ENCODE measurements around the gene HENMT1.
A peak's percentile ranks its signal among the peaks of the same experiment; 100 is the strongest.

HENMT1 gene

GRCh38 chr1:108627951-108628350 lies 32.9 kb downstream of the HENMT1 start:
- Mint-ChIP-seq H3K4me3 (no peak overlapping the region), H3K27me3 (ENCODE audit: low read depth) (no peaks in the 10 kb centered on the region), H3K4me1 (ENCODE audit: low read depth) (no peaks in the 10 kb centered on the region), H3K36me3 (ENCODE audit: low read depth) (peaks cover 19% of the 10 kb centered on the region), H3K9me3 (no peaks in the 10 kb centered on the region), H3K27ac (no peak overlapping the region)
- DNase-seq (ENCODE audit: low spot score), result no peak

- H3K27ac Mint-ChIP-seq, result no peak overlapping the region
- no peaks in the 10 kb centered on the region for H3K4me1 Mint-ChIP-seq (ENCODE audit: low read depth)
- peaks cover 20% of the 10 kb centered on the region for H3K36me3 Mint-ChIP-seq (ENCODE audit: low read depth)
- no peak for DNase-seq (ENCODE audit: low spot score)
- no peaks in the 10 kb centered on the region for H3K9me3 Mint-ChIP-seq
- H3K27me3 Mint-ChIP-seq (ENCODE audit: low read depth), result no peaks in the 10 kb centered on the region
- no peak overlapping the region for H3K4me3 Mint-ChIP-seq
These were observed 33.6 kb downstream of the HENMT1 start for GRCh38 chr1:108627256-108627655.

DNA sequence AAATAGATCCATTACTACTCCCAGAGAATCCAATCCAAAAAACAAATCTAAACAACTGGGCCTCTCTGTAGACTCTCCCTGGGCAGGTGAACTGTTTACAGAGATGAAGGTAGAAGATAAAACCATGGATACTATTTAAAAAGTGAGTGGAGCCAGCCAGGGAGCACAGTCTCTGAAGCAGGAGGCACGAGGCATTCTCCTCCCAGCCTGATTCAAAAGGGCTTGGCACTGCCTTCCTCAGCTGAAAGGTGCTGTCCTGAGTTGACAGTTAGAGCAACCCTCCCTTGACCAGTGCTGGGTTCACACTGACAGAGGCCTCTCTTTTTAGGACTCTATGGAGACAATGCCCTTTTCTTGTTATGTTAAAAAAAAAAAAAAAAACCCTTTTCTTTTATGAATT lies 36.8 kb downstream of the HENMT1 start:
- DNase-seq (ENCODE audit: low spot score), result no peak
- Mint-ChIP-seq H3K4me3 (no peak overlapping the region), H3K36me3 (ENCODE audit: low read depth) (peaks cover 9% of the 10 kb centered on the region), H3K4me1 (ENCODE audit: low read depth) (no peaks in the 10 kb centered on the region), H3K27ac (no peak overlapping the region), H3K9me3 (no peaks in the 10 kb centered on the region), H3K27me3 (ENCODE audit: low read depth) (no peaks in the 10 kb centered on the region)

DNA sequence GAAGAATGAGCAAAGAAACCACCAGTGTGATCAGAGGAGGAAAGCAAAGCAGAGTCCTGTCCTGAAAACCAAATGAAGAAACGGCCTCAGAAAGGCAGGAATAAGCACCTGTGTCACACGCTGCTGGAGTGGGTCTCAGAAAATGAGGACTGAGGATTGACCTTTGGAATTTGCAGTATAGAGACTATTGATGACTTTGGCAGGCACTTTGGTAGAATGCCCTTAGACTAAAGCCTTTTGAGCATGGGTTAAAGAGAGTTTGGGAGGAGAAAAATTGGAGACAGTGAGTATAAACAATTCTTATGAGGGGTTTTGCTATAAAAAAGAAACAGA lies 43.2 kb downstream of the HENMT1 start:
- DNase-seq (ENCODE audit: low spot score), result no peak
- no peaks in the 10 kb centered on the region for H3K9me3 Mint-ChIP-seq
- no peak overlapping the region for H3K4me3 Mint-ChIP-seq
- peaks cover 7% of the 10 kb centered on the region for H3K36me3 Mint-ChIP-seq (ENCODE audit: low read depth)
- H3K4me1 Mint-ChIP-seq (ENCODE audit: low read depth), result no peaks in the 10 kb centered on the region
- no peaks in the 10 kb centered on the region for H3K27me3 Mint-ChIP-seq (ENCODE audit: low read depth)
- no peak overlapping the region for H3K27ac Mint-ChIP-seq

GRCh38 chr1:108617008-108617723 lies 43.7 kb downstream of the HENMT1 start:
- DNase-seq (ENCODE audit: low spot score), result peak; percentile 20
- peaks cover 5% of the 10 kb centered on the region for H3K36me3 Mint-ChIP-seq (ENCODE audit: low read depth)

GRCh38 chr1:108615544-108615943 lies 45.3 kb downstream of the HENMT1 start:
- Mint-ChIP-seq H3K4me3 (no peak overlapping the region), H3K36me3 (ENCODE audit: low read depth) (peaks cover 8% of the 10 kb centered on the region), H3K27ac (no peak overlapping the region), H3K9me3 (no peaks in the 10 kb centered on the region), H3K4me1 (ENCODE audit: low read depth) (no peaks in the 10 kb centered on the region), H3K27me3 (ENCODE audit: low read depth) (no peaks in the 10 kb centered on the region)
- DNase-seq (ENCODE audit: low spot score), result no peak

More at GRCh38 chr1:108617008-108617723, 43.7 kb downstream of the HENMT1 start:
- no peak overlapping the region for H3K4me3 Mint-ChIP-seq
- H3K9me3 Mint-ChIP-seq, result no peaks in the 10 kb centered on the region
- no peaks in the 10 kb centered on the region for H3K27me3 Mint-ChIP-seq (ENCODE audit: low read depth)
- no peak overlapping the region for H3K27ac Mint-ChIP-seq
- H3K4me1 Mint-ChIP-seq (ENCODE audit: low read depth), result no peaks in the 10 kb centered on the region

DNA sequence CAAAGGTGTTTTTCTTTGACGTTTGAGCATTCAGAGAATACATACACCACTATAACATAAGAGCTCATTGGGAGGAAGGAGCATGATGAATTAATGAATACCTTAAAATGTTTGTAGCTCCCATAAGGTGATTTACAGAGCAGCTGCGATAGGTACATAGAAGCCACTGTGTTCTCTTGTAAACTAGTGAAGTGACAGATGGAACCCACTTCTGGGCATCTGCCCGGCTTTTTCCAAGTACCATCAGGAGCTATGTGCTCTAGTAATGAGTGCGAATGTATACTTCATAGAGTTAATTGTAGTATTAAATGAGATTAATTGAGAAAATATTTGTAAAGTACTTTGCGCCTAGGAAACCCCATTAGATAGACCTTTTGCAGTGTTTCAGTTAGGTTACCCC lies 48.4 kb downstream of the HENMT1 start:
- H3K9me3 Mint-ChIP-seq, result no peaks in the 10 kb centered on the region
- no peak overlapping the region for H3K27ac Mint-ChIP-seq
- no peak overlapping the region for H3K4me3 Mint-ChIP-seq
- DNase-seq (ENCODE audit: low spot score), result no peak
- peaks cover 18% of the 10 kb centered on the region for H3K36me3 Mint-ChIP-seq (ENCODE audit: low read depth)
- H3K4me1 Mint-ChIP-seq (ENCODE audit: low read depth), result peaks cover 4% of the 10 kb centered on the region
- H3K27me3 Mint-ChIP-seq (ENCODE audit: low read depth), result no peaks in the 10 kb centered on the region

- no peak overlapping the region for H3K27ac Mint-ChIP-seq
These were observed 48.9 kb downstream of the HENMT1 start for GRCh38 chr1:108611984-108612383.

DNA sequence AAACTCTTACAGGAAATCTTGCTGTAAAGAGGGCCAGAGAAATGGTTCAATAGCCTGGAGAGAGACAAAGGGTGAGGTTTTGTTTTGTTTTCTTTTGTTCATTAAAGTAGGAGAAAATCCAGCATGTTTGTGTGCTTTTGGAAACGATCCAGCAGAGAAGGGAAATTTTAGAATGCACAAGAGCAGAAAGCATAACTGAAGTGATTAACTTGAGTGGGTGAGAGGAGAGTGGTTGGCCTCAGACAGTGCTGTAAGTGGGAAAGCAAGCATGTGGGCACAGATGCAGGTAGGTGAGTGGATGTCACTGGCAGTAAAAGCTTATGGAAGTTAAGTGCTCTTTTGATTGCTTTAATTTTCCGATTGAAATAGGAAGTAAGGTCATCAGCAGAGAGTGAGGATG lies 50.8 kb downstream of the HENMT1 start:
- H3K9me3 Mint-ChIP-seq, result no peaks in the 10 kb centered on the region
- H3K4me1 Mint-ChIP-seq (ENCODE audit: low read depth), result peaks cover 4% of the 10 kb centered on the region
- peaks cover 24% of the 10 kb centered on the region for H3K36me3 Mint-ChIP-seq (ENCODE audit: low read depth)
- H3K4me3 Mint-ChIP-seq, result no peak overlapping the region
- H3K27me3 Mint-ChIP-seq (ENCODE audit: low read depth), result no peaks in the 10 kb centered on the region
- no peak for DNase-seq (ENCODE audit: low spot score)
- no peak overlapping the region for H3K27ac Mint-ChIP-seq

More at GRCh38 chr1:108611984-108612383, 48.9 kb downstream of the HENMT1 start:
- DNase-seq (ENCODE audit: low spot score), result no peak
- Mint-ChIP-seq H3K9me3 (no peaks in the 10 kb centered on the region), H3K36me3 (ENCODE audit: low read depth) (peaks cover 19% of the 10 kb centered on the region), H3K27me3 (ENCODE audit: low read depth) (no peaks in the 10 kb centered on the region), H3K4me3 (no peak overlapping the region), H3K4me1 (ENCODE audit: low read depth) (peaks cover 4% of the 10 kb centered on the region)

- H3K4me3 Mint-ChIP-seq, result no peak overlapping the region
- no peak overlapping the region for H3K27ac Mint-ChIP-seq
- H3K4me1 Mint-ChIP-seq (ENCODE audit: low read depth), result peaks cover 4% of the 10 kb centered on the region
- DNase-seq (ENCODE audit: low spot score), result no peak
- no peaks in the 10 kb centered on the region for H3K9me3 Mint-ChIP-seq
- H3K27me3 Mint-ChIP-seq (ENCODE audit: low read depth), result no peaks in the 10 kb centered on the region
- H3K36me3 Mint-ChIP-seq (ENCODE audit: low read depth), result peaks cover 26% of the 10 kb centered on the region
These were observed 51.3 kb downstream of the HENMT1 start for GRCh38 chr1:108609483-108610049.

GRCh38 chr1:108606478-108606877 lies 54.4 kb downstream of the HENMT1 start:
- H3K4me1 Mint-ChIP-seq (ENCODE audit: low read depth), result peaks cover 4% of the 10 kb centered on the region
- DNase-seq (ENCODE audit: low spot score), result no peak
- peaks cover 29% of the 10 kb centered on the region for H3K36me3 Mint-ChIP-seq (ENCODE audit: low read depth)
- no peaks in the 10 kb centered on the region for H3K9me3 Mint-ChIP-seq
- no peak overlapping the region for H3K27ac Mint-ChIP-seq
- H3K27me3 Mint-ChIP-seq (ENCODE audit: low read depth), result no peaks in the 10 kb centered on the region
- no peak overlapping the region for H3K4me3 Mint-ChIP-seq

DNA sequence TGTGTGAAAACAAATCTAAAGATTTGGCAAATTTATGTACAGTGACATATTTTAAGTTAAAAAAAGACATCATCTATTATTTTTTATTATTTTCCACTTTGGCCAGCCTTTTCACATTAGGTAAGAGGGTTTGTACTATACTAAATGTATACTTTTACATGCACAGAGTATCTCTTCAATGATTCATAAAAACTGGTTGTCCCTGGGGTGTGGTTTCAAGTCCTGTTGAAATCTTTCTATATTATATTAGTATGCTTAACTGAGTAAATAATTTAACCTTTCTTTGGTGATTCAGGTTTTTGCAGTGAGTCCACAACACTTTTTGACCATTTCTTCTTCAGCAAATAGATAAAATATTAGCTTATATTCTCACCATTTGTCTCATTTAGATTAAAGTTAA lies 55.3 kb downstream of the HENMT1 start:
- Mint-ChIP-seq H3K9me3 (no peaks in the 10 kb centered on the region), H3K4me1 (ENCODE audit: low read depth) (peaks cover 4% of the 10 kb centered on the region), H3K27ac (no peak overlapping the region), H3K36me3 (ENCODE audit: low read depth) (peaks cover 27% of the 10 kb centered on the region), H3K27me3 (ENCODE audit: low read depth) (no peaks in the 10 kb centered on the region), H3K4me3 (no peak overlapping the region)
- DNase-seq (ENCODE audit: low spot score), result no peak

- Mint-ChIP-seq H3K4me1 (ENCODE audit: low read depth) (peaks cover 2% of the 10 kb centered on the region), H3K4me3 (no peak overlapping the region), H3K27me3 (ENCODE audit: low read depth) (no peaks in the 10 kb centered on the region), H3K27ac (no peak overlapping the region), H3K36me3 (ENCODE audit: low read depth) (peaks cover 9% of the 10 kb centered on the region), H3K9me3 (no peaks in the 10 kb centered on the region)
- DNase-seq (ENCODE audit: low spot score), result no peak
These were observed 59.0 kb downstream of the HENMT1 start for GRCh38 chr1:108601708-108602410.

DNA sequence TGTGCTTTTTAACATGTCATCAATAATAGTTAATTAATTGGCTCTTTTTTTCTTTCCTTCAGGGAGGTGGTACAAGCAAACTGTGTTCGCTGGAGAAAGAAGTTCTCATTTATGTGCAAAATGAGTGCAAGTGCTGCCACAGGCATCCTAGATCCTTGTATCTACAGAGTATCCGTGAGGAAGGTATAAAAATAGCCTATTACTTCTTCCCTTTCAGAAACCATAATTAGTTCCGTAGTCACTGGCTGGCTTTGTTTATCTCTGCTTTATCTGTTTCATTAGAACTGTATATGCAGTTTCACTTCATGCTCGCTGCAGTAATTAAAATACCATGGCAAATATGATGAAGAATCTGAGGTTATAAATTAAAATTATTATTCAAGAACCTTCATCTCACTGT lies 60.4 kb downstream of the HENMT1 start:
- H3K9me3 Mint-ChIP-seq, result no peaks in the 10 kb centered on the region
- H3K27me3 Mint-ChIP-seq (ENCODE audit: low read depth), result no peaks in the 10 kb centered on the region
- H3K4me1 Mint-ChIP-seq (ENCODE audit: low read depth), result peaks cover 4% of the 10 kb centered on the region
- no peak for DNase-seq (ENCODE audit: low spot score)
- H3K27ac Mint-ChIP-seq, result no peak overlapping the region
- no peak overlapping the region for H3K4me3 Mint-ChIP-seq
- H3K36me3 Mint-ChIP-seq (ENCODE audit: low read depth), result peaks cover 8% of the 10 kb centered on the region
